WTC11 (cell line): Measurements from ENCODE around the gene ENG. TPM values are rescaled to one million over a fixed set of nuclear protein-coding genes. Genes with fewer than 3 reads are reported as not detected.

ENCODE experiments used
- ATAC-seq: fragments of 200-7000 bp; cut with Tn5 transposase; 2 replicates; pipeline ENCODE4 v1.10.0; 2021; ENCODE audit warnings: mild to moderate bottlenecking, moderate library complexity
- CTCF ChIA-PET: fragments of 300-600 bp; sonication (Branson Sonifier 250); formaldehyde crosslinking; loops from one replicate; lab custom pipeline; 2021; ENCODE audit warnings: antibody characterized with exemption; lab: Charles Lee
- POLR2A ChIA-PET: fragments of 350-600 bp; sonication (Branson Sonifier 250); formaldehyde crosslinking; loops from one replicate; lab custom pipeline; 2021; ENCODE audit warnings: antibody characterized with exemption; lab: Charles Lee
- DNase-seq: peaks from one replicate; pipeline ENCODE4 v3.0.0; 2021; ENCODE audit warnings: low spot score
- H3K27ac Mint-ChIP-seq: 2 replicates; pipeline ENCODE4 v1.8.0; 2021; ENCODE audit warnings: mixed read lengths
- H3K27me3 Mint-ChIP-seq: 2 replicates; pipeline ENCODE4 v1.8.0; 2021; ENCODE audit warnings: low read depth, mild to moderate bottlenecking, moderate library complexity, mixed read lengths
- H3K36me3 Mint-ChIP-seq: 2 replicates; pipeline ENCODE4 v1.8.0; 2021; ENCODE audit warnings: mixed read lengths
- H3K4me1 Mint-ChIP-seq: 2 replicates; pipeline ENCODE4 v1.8.0; 2022; ENCODE audit warnings: mixed read lengths
- H3K4me3 Mint-ChIP-seq: 2 replicates; pipeline ENCODE4 v1.8.0; 2021; ENCODE audit warnings: mild to moderate bottlenecking, moderate library complexity, mixed read lengths
- H3K9me3 Mint-ChIP-seq: 2 replicates; pipeline ENCODE4 v1.8.0; 2021; ENCODE audit warnings: mixed read lengths
- ATF6 ChIP-seq: sonication (generic); formaldehyde crosslinking; IDR thresholded peaks from 2 replicates; pipeline ENCODE4 v1.8.1; 2023; ENCODE audit warnings: mild to moderate bottlenecking, missing genetic modification reagents
- CREB1 ChIP-seq: sonication (generic); formaldehyde crosslinking; IDR thresholded peaks from 2 replicates; pipeline ENCODE4 v1.8.0; 2023; ENCODE audit warnings: mild to moderate bottlenecking, missing genetic modification reagents
- CTCF ChIP-seq: fragments of 200-600 bp; IDR thresholded peaks from 2 replicates; pipeline ENCODE4 v1.8.0; 2022; ENCODE audit warnings: antibody characterized with exemption
- FOXK1 ChIP-seq: sonication (generic); formaldehyde crosslinking; IDR thresholded peaks from 2 replicates; pipeline ENCODE4 v1.8.0; 2022; ENCODE audit warnings: mild to moderate bottlenecking, moderate library complexity, missing genetic modification reagents
- HMGXB4 ChIP-seq: sonication (generic); formaldehyde crosslinking; IDR thresholded peaks from 2 replicates; pipeline ENCODE4 v1.8.1; 2023; ENCODE audit warnings: mild to moderate bottlenecking, moderate library complexity, missing genetic modification reagents
- IRF1 ChIP-seq: sonication (generic); formaldehyde crosslinking; IDR thresholded peaks from 2 replicates; pipeline ENCODE4 v1.8.0; 2023; ENCODE audit warnings: missing genetic modification reagents
- KAT7 ChIP-seq: sonication (generic); formaldehyde crosslinking; IDR thresholded peaks from 2 replicates; pipeline ENCODE4 v1.8.1; 2023; ENCODE audit warnings: missing genetic modification reagents, mild to moderate bottlenecking, borderline replicate concordance
- NFATC4 ChIP-seq: fragments of 250-450 bp; sonication (Bioruptor Pico); IDR thresholded peaks from 2 replicates; pipeline ENCODE4 v1.9.0; 2021; ENCODE audit warnings: mild to moderate bottlenecking
- NR3C1 ChIP-seq: sonication (generic); formaldehyde crosslinking; conservative IDR thresholded peaks from 2 replicates; pipeline ENCODE4 v1.8.1; 2023; ENCODE audit warnings: low read depth, mild to moderate bottlenecking, missing genetic modification reagents
- SOX15 ChIP-seq: fragments of 250-450 bp; sonication (Bioruptor Pico); IDR thresholded peaks from 2 replicates; pipeline ENCODE4 v1.9.0; 2021; ENCODE audit warnings: mild to moderate bottlenecking
- STAT6 ChIP-seq: sonication (generic); formaldehyde crosslinking; conservative IDR thresholded peaks from 2 replicates; pipeline ENCODE4 v1.8.1; 2023; ENCODE audit warnings: mild to moderate bottlenecking, low read depth, missing genetic modification reagents, moderate library complexity
- TP53 ChIP-seq: sonication (generic); formaldehyde crosslinking; IDR thresholded peaks from 2 replicates; pipeline ENCODE4 v1.8.1; 2023; ENCODE audit warnings: mild to moderate bottlenecking, missing genetic modification reagents
- USF1 ChIP-seq: sonication (generic); formaldehyde crosslinking; IDR thresholded peaks from 2 replicates; pipeline ENCODE4 v1.8.0; 2022; ENCODE audit warnings: mild to moderate bottlenecking, missing genetic modification reagents
- ZMAT4 ChIP-seq: fragments of 250-450 bp; sonication (Bioruptor Pico); IDR thresholded peaks from 2 replicates; pipeline ENCODE4 v1.9.0; 2021; ENCODE audit warnings: mild to moderate bottlenecking
- ZNF263 ChIP-seq: sonication (generic); formaldehyde crosslinking; IDR thresholded peaks from 2 replicates; pipeline ENCODE4 v1.8.1; 2022; ENCODE audit warnings: low read depth, mild to moderate bottlenecking, moderate library complexity, missing genetic modification reagents
- ZNF425 ChIP-seq: fragments of 250-450 bp; sonication (Bioruptor Pico); conservative IDR thresholded peaks from 2 replicates; pipeline ENCODE4 v1.9.0; 2021; ENCODE audit warnings: mild to moderate bottlenecking
- ZSCAN18 ChIP-seq: fragments of 250-450 bp; sonication (Bioruptor Pico); IDR thresholded peaks from 2 replicates; pipeline ENCODE4 v2.1.2; 2022; ENCODE audit warnings: mild to moderate bottlenecking, moderate library complexity
- total RNA-seq: library from RNA; stranded (reverse); gene quantifications from 3 replicates; pipeline ENCODE4 v1.2.3, GENCODE V29; 2021

The ENG gene
- total RNA-seq, 1 experiment from 2014 or later: 4.4 TPM

GRCh38 chr9:127815512-127816361 is 38.7 kb downstream of the ENG start:
- TF ChIP-seq FOXK1 (CRISPR knock-in tag): no peak
- no peak for TF ChIP-seq STAT6
- TF ChIP-seq IRF1: no peak
- no peak for TF ChIP-seq ATF6 (CRISPR knock-in tag)
- TF ChIP-seq ZSCAN18 (CRISPR knock-in tag): no peak
- no peak for TF ChIP-seq KAT7 (CRISPR knock-in tag)
- no peak for TF ChIP-seq CTCF
- no peak overlapping the region for H3K4me3 Mint-ChIP-seq

GRCh38 chr9:127814619-127815511 is 39.6 kb downstream of the ENG start:
- DNase-seq (no peak), ATAC-seq (no peak)
- no peaks in the 10 kb centered on the region for H3K4me1 Mint-ChIP-seq
- no peak overlapping the region for H3K27ac Mint-ChIP-seq
- H3K9me3 Mint-ChIP-seq: no peaks in the 10 kb centered on the region
- CTCF ChIA-PET: interaction anchor here (0.7 to 0.9 kb wide), 2 partner anchors 10 to 11 kb away, joined by 3 to 4 read pairs; no protein-coding TSS in a partner anchor
- POLR2A ChIA-PET: no interaction called here
- no peaks in the 10 kb centered on the region for H3K27me3 Mint-ChIP-seq
- H3K36me3 Mint-ChIP-seq: peaks cover 18% of the 10 kb centered on the region; the same call in 1 of the 2 replicates
- H3K4me3 Mint-ChIP-seq: no peak overlapping the region
- no peak for TF ChIP-seq NFATC4
- TF ChIP-seq ZMAT4 (CRISPR knock-in tag): no peak
- TF ChIP-seq HMGXB4 (CRISPR knock-in tag): no peak
- no peak for TF ChIP-seq ZNF263
- no peak for TF ChIP-seq NR3C1 (CRISPR knock-in tag)
- TF ChIP-seq ZNF425: no peak
- no peak for TF ChIP-seq CREB1
- no peak for TF ChIP-seq TP53 (CRISPR knock-in tag)
- TF ChIP-seq USF1 (CRISPR knock-in tag): no peak
- no peak for TF ChIP-seq SOX15 (CRISPR knock-in tag)

More at GRCh38 chr9:127815512-127816361, 38.7 kb downstream of the ENG start:
- H3K4me1 Mint-ChIP-seq: no peaks in the 10 kb centered on the region
- POLR2A ChIA-PET: no interaction called here
- no peaks in the 10 kb centered on the region for H3K9me3 Mint-ChIP-seq
- DNase-seq: no peak
- peaks cover 18% of the 10 kb centered on the region; the same call in 1 of the 2 replicates for H3K36me3 Mint-ChIP-seq
- no peak for ATAC-seq
- H3K27me3 Mint-ChIP-seq: no peaks in the 10 kb centered on the region
- CTCF ChIA-PET: interaction anchor here (0.7 to 0.9 kb wide), 2 partner anchors 10 to 11 kb away, joined by 3 to 4 read pairs; no protein-coding TSS in a partner anchor
- no peak overlapping the region for H3K27ac Mint-ChIP-seq
